Neural cell (in vitro differentiated cells): Measurements from ENCODE around the gene PRKCD. TPM values are rescaled to one million over a fixed set of nuclear protein-coding genes. Genes with fewer than 3 reads are reported as not detected.

ENCODE experiments used
- H2AFZ ChIP-seq: fragments of 200-600, 300-800 bp; sonication (generic), shearing (Covaris generic); 2 replicates; pipeline ENCODE4 v1.6.0; 2014; ENCODE audit warnings: low read depth, mild to moderate bottlenecking, antibody characterized with exemption, low read length, moderate library complexity
- H3F3A ChIP-seq: fragments of 200-600 bp; shearing (Covaris generic); 2 replicates; pipeline ENCODE4 v1.6.1; 2016; ENCODE audit warnings: mild to moderate bottlenecking, moderate library complexity, mixed read lengths, antibody characterized with exemption, low read length; ENCODE audit not compliant: insufficient read depth, poor library complexity, severe bottlenecking
- H3K27ac ChIP-seq: fragments of 200-600, 300-800 bp; sonication (generic), shearing (Covaris generic); 2 replicates; pipeline ENCODE4 v1.5.1; 2014; ENCODE audit warnings: mild to moderate bottlenecking, low read length, moderate library complexity
- H3K27me3 ChIP-seq: fragments of 300-800, 200-600 bp; sonication (generic), shearing (Covaris generic); 2 replicates; pipeline ENCODE4 v1.6.0; 2014; ENCODE audit warnings: mild to moderate bottlenecking, low read depth, low read length, moderate library complexity; ENCODE audit not compliant: insufficient read depth
- H3K36me3 ChIP-seq: fragments of 300-800, 200-600 bp; sonication (generic), shearing (Covaris generic); 2 replicates; pipeline ENCODE4 v1.5.1; 2014; ENCODE audit warnings: mild to moderate bottlenecking, antibody characterized with exemption, low read length, moderate library complexity; ENCODE audit not compliant: insufficient read depth
- H3K4me2 ChIP-seq: fragments of 300-800, 200-600 bp; sonication (generic), shearing (Covaris generic); 2 replicates; pipeline ENCODE4 v1.6.0; 2014; ENCODE audit warnings: mild to moderate bottlenecking, low read length
- H3K4me3 ChIP-seq: fragments of 300-800, 200-600 bp; sonication (generic), shearing (Covaris generic); 2 replicates; pipeline ENCODE4 v1.5.1; 2014; ENCODE audit warnings: mild to moderate bottlenecking, low read length, moderate library complexity
- H3K79me2 ChIP-seq: fragments of 200-600 bp; shearing (Covaris generic); replicated peaks from 2 replicates; pipeline ENCODE4 v1.6.0; 2014; ENCODE audit warnings: mild to moderate bottlenecking, low read length, moderate library complexity; ENCODE audit not compliant: insufficient read depth
- H3K9ac ChIP-seq: fragments of 300-800, 200-600 bp; sonication (generic), shearing (Covaris generic); 2 replicates; pipeline ENCODE4 v1.6.1; 2016; ENCODE audit warnings: mild to moderate bottlenecking, low read length, mixed read lengths
- H3K9me2 ChIP-seq: fragments of 200-600 bp; shearing (Covaris generic); 2 replicates; pipeline ENCODE4 v1.6.1; 2016; ENCODE audit warnings: mild to moderate bottlenecking, low read length, mixed read lengths; ENCODE audit not compliant: insufficient read depth
- H3K9me3 ChIP-seq: fragments of 200-600, 300-800 bp; sonication (generic), shearing (Covaris generic); 2 replicates; pipeline ENCODE4 v1.6.1; 2016; ENCODE audit warnings: mild to moderate bottlenecking, mixed run types, low read length, moderate library complexity, mixed read lengths
- H4K20me1 ChIP-seq: fragments of 200-600 bp; shearing (Covaris generic); 2 replicates; pipeline ENCODE4 v1.6.1; 2016; ENCODE audit warnings: mild to moderate bottlenecking, mixed run types; ENCODE audit not compliant: insufficient read depth
- EP300 ChIP-seq: fragments of 450-650 bp; conservative IDR thresholded peaks from 2 replicates; pipeline ENCODE4 v1.6.1; 2014; ENCODE audit warnings: antibody characterized with exemption, mild to moderate bottlenecking, moderate library complexity; ENCODE audit not compliant: poor library complexity, severe bottlenecking
- EZH2 ChIP-seq: fragments of 200-600, 300-800 bp; shearing (Covaris generic), sonication (generic); IDR thresholded peaks from 2 replicates; pipeline ENCODE4 v1.6.1; 2014; ENCODE audit warnings: antibody characterized with exemption, low read length, borderline replicate concordance, mild to moderate bottlenecking; ENCODE audit not compliant: insufficient read depth, poor library complexity, severe bottlenecking
- MXI1 ChIP-seq: fragments of 450-650 bp; conservative IDR thresholded peaks from 2 replicates; pipeline ENCODE4 v1.6.1; 2014; ENCODE audit warnings: antibody characterized with exemption, mild to moderate bottlenecking; ENCODE audit not compliant: poor library complexity, severe bottlenecking
- POLR2AphosphoS5 ChIP-seq: IDR thresholded peaks from 2 replicates; pipeline ENCODE4 v1.6.1; 2012
- RAD21 ChIP-seq: fragments of 450-650 bp; conservative IDR thresholded peaks from 2 replicates; pipeline ENCODE4 v1.6.1; 2014; ENCODE audit warnings: antibody characterized with exemption, mild to moderate bottlenecking, moderate library complexity
- SMC3 ChIP-seq: fragments of 450-650 bp; conservative IDR thresholded peaks from 2 replicates; pipeline ENCODE4 v1.6.1; 2014; ENCODE audit warnings: antibody characterized with exemption, mild to moderate bottlenecking, moderate library complexity; ENCODE audit not compliant: poor library complexity
- TAF1 ChIP-seq: IDR thresholded peaks from 2 replicates; pipeline ENCODE4 v1.6.1; 2012; ENCODE audit warnings: low read depth
- polyA plus RNA-seq: library from polyadenylated mRNA; depleted of rRNA; stranded (reverse); fragments of >200 nt; gene quantifications from 2 replicates; pipeline ENCODE4 v1.2.3, GENCODE V29; 2014
- TF ChIP-seq, protein P1 (sequence below): fragments of 450-650 bp; IDR thresholded peaks from 2 replicates; pipeline ENCODE4 v1.5.1; 2014; ENCODE audit warnings: antibody characterized with exemption, mild to moderate bottlenecking, moderate library complexity; ENCODE audit not compliant: poor library complexity, severe bottlenecking
- TF ChIP-seq, protein P2 (sequence below): IDR thresholded peaks from 2 replicates; pipeline ENCODE4 v1.6.1; 2012; ENCODE audit warnings: borderline replicate concordance

PRKCD gene
- polyA plus RNA-seq, 1 donor from 2014 or later: not detected

DNA sequence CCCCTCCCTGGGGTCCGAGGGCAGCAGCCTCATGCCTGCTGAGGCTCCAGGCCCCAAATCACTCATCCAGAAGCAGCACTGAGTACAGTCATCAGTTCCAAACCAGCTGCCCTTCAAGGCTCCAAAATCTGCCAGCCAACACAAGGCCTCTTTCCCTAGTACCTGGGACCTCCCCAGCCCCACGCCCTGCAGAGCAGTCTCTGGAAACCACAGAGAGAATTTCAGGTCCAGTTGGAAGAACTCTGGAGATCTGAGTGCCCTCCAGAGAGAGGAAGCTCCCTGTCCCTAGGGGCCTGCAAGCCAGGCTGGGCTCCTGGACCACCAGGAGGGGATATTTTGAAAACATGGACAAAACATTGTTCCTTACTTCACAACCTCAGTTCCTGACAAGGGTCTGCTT lies 68.6 kb downstream of the PRKCD start:
- H3F3A ChIP-seq: no peaks in the 10 kb centered on the region
- no peak for TF ChIP-seq EZH2
- no peak for TF ChIP-seq RAD21
- TF ChIP-seq, protein P1, sequence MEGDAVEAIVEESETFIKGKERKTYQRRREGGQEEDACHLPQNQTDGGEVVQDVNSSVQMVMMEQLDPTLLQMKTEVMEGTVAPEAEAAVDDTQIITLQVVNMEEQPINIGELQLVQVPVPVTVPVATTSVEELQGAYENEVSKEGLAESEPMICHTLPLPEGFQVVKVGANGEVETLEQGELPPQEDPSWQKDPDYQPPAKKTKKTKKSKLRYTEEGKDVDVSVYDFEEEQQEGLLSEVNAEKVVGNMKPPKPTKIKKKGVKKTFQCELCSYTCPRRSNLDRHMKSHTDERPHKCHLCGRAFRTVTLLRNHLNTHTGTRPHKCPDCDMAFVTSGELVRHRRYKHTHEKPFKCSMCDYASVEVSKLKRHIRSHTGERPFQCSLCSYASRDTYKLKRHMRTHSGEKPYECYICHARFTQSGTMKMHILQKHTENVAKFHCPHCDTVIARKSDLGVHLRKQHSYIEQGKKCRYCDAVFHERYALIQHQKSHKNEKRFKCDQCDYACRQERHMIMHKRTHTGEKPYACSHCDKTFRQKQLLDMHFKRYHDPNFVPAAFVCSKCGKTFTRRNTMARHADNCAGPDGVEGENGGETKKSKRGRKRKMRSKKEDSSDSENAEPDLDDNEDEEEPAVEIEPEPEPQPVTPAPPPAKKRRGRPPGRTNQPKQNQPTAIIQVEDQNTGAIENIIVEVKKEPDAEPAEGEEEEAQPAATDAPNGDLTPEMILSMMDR: no peak
- no peak for TF ChIP-seq EP300
- TF ChIP-seq POLR2AphosphoS5: no peak
- TF ChIP-seq, protein P2, sequence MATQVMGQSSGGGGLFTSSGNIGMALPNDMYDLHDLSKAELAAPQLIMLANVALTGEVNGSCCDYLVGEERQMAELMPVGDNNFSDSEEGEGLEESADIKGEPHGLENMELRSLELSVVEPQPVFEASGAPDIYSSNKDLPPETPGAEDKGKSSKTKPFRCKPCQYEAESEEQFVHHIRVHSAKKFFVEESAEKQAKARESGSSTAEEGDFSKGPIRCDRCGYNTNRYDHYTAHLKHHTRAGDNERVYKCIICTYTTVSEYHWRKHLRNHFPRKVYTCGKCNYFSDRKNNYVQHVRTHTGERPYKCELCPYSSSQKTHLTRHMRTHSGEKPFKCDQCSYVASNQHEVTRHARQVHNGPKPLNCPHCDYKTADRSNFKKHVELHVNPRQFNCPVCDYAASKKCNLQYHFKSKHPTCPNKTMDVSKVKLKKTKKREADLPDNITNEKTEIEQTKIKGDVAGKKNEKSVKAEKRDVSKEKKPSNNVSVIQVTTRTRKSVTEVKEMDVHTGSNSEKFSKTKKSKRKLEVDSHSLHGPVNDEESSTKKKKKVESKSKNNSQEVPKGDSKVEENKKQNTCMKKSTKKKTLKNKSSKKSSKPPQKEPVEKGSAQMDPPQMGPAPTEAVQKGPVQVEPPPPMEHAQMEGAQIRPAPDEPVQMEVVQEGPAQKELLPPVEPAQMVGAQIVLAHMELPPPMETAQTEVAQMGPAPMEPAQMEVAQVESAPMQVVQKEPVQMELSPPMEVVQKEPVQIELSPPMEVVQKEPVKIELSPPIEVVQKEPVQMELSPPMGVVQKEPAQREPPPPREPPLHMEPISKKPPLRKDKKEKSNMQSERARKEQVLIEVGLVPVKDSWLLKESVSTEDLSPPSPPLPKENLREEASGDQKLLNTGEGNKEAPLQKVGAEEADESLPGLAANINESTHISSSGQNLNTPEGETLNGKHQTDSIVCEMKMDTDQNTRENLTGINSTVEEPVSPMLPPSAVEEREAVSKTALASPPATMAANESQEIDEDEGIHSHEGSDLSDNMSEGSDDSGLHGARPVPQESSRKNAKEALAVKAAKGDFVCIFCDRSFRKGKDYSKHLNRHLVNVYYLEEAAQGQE: no peak
- TF ChIP-seq TAF1: no peak
- TF ChIP-seq MXI1: no peak
- no peak for TF ChIP-seq SMC3
- H3K79me2 ChIP-seq: no peaks in the 10 kb centered on the region
- no peak overlapping the region for H3K27ac ChIP-seq
- H3K9me3 ChIP-seq: no peaks in the 10 kb centered on the region
- no peak overlapping the region for H3K4me3 ChIP-seq
- no peaks in the 10 kb centered on the region for H3K36me3 ChIP-seq
- no peaks in the 10 kb centered on the region for H3K9me2 ChIP-seq
- no peak overlapping the region for H3K9ac ChIP-seq
- H4K20me1 ChIP-seq: no peaks in the 10 kb centered on the region
- no peak overlapping the region for H3K4me2 ChIP-seq
- no peaks in the 10 kb centered on the region for H3K27me3 ChIP-seq
- H2AFZ ChIP-seq: no peak overlapping the region

DNA sequence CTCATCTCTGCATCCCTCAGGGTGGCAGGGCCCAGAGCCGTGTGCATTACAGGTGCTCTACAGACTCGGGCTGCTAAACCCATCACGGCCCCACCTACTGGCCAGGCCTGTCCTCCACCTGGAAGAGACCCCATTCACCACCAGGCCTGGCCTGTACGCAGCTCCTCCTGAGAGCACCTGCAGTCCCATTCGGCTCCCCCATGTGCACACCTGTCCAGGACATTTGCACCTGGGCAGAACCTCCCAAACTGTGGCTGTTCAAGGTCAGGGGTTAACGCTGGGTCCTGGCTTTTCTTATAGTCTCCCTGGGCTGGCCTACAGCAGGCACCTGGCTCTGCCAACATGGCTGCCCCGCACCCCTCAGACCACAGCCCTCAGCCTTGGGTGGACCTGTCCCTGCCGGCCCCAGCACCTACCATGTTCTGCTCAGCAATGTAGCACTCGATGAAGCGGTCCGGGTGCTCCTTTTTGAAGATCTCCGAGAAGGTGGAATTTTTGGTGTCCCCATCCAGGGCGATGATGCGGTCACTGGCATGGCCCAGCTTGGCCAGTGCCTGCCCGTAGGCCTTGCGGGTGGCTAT lies 69.1 kb downstream of the PRKCD start:
- H3K9me3 ChIP-seq: no peaks in the 10 kb centered on the region
- TF ChIP-seq, protein P2: no peak
- TF ChIP-seq POLR2AphosphoS5 (no peak), TAF1 (no peak), RAD21 (no peak), MXI1 (no peak), EP300 (no peak), SMC3 (no peak), EZH2 (no peak)
- TF ChIP-seq, protein P1: no peak
- no peaks in the 10 kb centered on the region for H3K9me2 ChIP-seq
- H3K36me3 ChIP-seq: no peaks in the 10 kb centered on the region
- no peaks in the 10 kb centered on the region for H4K20me1 ChIP-seq
- no peak overlapping the region for H3K9ac ChIP-seq
- no peak overlapping the region for H2AFZ ChIP-seq
- H3K27ac ChIP-seq: no peak overlapping the region
- no peaks in the 10 kb centered on the region for H3F3A ChIP-seq
- H3K4me2 ChIP-seq: no peak overlapping the region
- H3K27me3 ChIP-seq: no peaks in the 10 kb centered on the region
- H3K79me2 ChIP-seq: no peaks in the 10 kb centered on the region
- H3K4me3 ChIP-seq: no peak overlapping the region
